ENCODE data around the gene ADGRF3.
"Not testable (repeated sequence)": the region's sequence is repeated elsewhere in the genome, so short reads cannot be mapped to it uniquely, and the experiment has no call there.

Gene ADGRF3

GRCh38 chr2:26314243-26314642 is 32.3 kb downstream of the ADGRF3 start:
- DNase-seq (ENCODE audit: extremely low read depth, low read depth), result no peak
- no peak for TF ChIP-seq CTCF (IDR thresholded peaks at IDR 0.05; ENCODE audit: low read depth, low read length)

- no peak for TF ChIP-seq CTCF (IDR thresholded peaks at IDR 0.05; ENCODE audit: low read depth, low read length)
- DNase-seq (ENCODE audit: extremely low read depth, low read depth), result no peak
These were observed 33.1 kb downstream of the ADGRF3 start for GRCh38 chr2:26313446-26313845.

- no peak for DNase-seq (ENCODE audit: extremely low read depth, low read depth)
- TF ChIP-seq CTCF (IDR thresholded peaks at IDR 0.05; ENCODE audit: low read depth, low read length), result no peak
These were observed 34.1 kb downstream of the ADGRF3 start for GRCh38 chr2:26312471-26312870.

GRCh38 chr2:26309921-26310320 is 36.7 kb downstream of the ADGRF3 start:
- DNase-seq (ENCODE audit: extremely low read depth, low read depth), result no peak
- TF ChIP-seq CTCF (IDR thresholded peaks at IDR 0.05; ENCODE audit: low read depth, low read length), result no peak

- no peak for DNase-seq (ENCODE audit: extremely low read depth, low read depth)
- no peak for TF ChIP-seq CTCF (IDR thresholded peaks at IDR 0.05; ENCODE audit: low read depth, low read length)
These were observed 41.0 kb downstream of the ADGRF3 start for GRCh38 chr2:26305540-26305939.

- DNase-seq (ENCODE audit: extremely low read depth, low read depth), result not testable (repeated sequence)
These were observed 41.5 kb downstream of the ADGRF3 start for GRCh38 chr2:26305094-26305493.

- no peak for DNase-seq (ENCODE audit: extremely low read depth, low read depth)
- TF ChIP-seq CTCF (IDR thresholded peaks at IDR 0.05; ENCODE audit: low read depth, low read length), result no peak
These were observed 43.7 kb downstream of the ADGRF3 start for GRCh38 chr2:26302846-26303245.

- no peak for TF ChIP-seq CTCF (IDR thresholded peaks at IDR 0.05; ENCODE audit: low read depth, low read length)
- DNase-seq (ENCODE audit: extremely low read depth, low read depth), result no peak
These were observed 46.2 kb downstream of the ADGRF3 start for GRCh38 chr2:26300234-26300925.

All from AG09319 (cell line).